Activated CD8-positive, alpha-beta memory T cell treated with anti-CD3 and anti-CD28 coated beads for 48 hours (primary cell): Measurements from ENCODE around the gene DVL3.

Experiments used
- DNase-seq, 3 experiments: peaks; one replicate each; pipeline ENCODE4 v3.0.0-alpha.2; 2020; ENCODE audit warnings: low read depth in 2 of 3, low spot score in 2 of 3

DVL3 gene

DNA sequence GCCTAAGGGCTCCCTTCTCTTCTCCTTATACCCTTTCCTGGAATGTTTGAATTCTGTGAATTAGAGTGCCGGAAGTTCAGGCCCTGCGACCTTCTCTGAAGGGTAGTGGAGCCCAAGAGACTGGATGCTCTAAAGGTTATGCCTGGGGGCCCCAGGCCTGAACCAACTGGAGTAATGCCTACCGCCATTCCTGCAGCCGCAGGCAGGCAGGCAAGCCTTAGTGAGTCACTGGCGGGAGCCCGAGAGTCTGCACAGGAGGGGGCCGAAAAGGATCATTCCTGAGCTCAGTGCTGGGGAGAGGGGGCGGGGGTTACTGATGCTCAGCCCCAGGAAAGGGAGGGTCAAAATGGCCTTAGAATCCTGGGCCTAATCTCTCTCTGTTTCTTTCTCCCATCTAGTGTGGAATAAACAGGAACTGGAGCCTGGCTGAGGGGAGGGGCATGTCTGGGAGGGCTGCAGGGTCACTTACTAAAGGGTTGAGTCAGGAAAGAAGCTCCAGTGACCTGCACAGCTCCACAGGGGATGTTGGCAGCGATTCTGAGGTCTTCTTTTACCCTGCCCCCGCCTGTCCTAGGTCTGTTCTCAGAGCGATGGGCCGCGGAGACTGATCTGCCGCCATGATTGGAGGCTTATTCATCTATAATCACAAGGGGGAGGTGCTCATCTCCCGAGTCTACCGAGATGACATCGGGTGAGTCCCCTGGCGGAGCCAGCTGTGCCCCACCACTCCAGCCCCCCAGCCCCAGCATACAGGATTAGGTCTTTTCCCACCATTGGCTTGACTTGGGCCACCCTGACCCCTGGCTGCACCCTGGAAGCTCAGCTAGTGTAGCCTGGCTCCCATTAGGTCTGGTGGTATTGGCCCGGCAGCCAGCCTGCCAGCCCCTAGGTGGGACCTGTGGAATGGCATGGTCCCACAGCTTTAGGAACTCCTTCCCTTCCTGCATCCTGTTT lies 21.5 kb downstream of the DVL3 start:
- no peak for DNase-seq

DNA sequence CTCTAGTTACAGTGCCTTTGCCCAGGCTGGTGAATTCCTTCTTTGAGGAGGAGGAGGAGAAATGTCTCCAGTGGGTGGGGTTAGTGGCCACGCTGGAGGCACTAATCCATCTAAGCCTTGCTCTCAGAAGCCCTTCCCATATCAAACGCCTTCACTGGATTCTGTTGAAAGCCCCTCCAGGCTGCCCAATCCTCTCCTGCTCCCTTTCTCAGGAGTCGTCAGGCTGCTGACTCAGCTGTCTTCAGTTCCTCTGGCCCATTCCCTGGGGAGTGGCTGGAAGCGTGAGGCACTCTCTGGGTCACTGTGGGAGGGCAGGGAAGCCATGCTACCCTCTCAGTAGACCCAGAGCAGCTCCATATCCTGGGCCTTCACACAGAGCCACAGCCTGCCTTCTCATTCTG lies 22.2 kb downstream of the DVL3 start:
- no peak for DNase-seq

- no peak for DNase-seq
These were observed 22.7 kb downstream of the DVL3 start for GRCh38 chr3:184177767-184178306.

DNA sequence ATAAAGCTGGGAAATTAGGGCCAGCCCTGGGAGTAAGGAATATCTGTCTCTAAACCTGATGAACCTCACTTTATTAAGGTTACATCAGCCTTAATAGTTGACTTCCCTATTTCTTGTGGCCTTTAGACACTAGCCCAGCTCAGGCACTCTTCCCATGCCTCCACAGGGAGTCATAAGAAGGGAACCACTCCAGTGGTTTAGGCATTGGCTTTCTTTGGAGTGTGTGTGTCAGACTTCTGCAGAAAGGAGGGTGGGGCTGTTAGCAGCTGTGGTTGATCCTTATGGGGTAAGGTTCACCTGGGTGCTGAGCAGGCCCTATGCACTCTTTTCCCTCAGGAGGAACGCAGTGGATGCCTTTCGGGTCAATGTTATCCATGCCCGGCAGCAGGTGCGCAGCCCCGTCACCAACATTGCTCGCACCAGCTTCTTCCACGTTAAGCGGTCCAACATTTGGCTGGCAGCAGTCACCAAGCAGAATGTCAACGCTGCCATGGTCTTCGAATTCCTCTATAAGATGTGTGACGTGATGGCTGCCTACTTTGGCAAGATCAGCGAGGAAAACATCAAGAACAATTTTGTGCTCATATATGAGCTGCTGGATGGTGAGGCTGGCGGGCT lies 23.5 kb downstream of the DVL3 start:
- DNase-seq = no peak

DNA sequence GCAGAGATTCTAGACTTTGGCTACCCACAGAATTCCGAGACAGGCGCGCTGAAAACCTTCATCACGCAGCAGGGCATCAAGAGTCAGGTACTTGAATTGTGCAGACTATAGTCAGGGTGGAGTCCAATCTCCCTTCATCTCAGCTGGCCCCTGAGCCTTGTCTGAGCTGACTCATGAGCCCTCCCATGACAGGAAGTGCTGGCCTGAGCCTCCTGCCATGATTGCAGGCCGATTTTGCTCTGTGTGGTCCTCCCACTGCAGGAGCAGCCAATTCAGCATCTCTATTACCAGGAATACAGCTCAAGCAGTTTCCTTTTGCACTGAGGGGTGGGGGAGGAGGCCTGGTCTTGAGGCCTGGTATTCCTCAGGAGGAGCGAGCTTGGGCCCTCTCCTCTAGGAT lies 25.0 kb downstream of the DVL3 start:
- DNase-seq = no peak

DNA sequence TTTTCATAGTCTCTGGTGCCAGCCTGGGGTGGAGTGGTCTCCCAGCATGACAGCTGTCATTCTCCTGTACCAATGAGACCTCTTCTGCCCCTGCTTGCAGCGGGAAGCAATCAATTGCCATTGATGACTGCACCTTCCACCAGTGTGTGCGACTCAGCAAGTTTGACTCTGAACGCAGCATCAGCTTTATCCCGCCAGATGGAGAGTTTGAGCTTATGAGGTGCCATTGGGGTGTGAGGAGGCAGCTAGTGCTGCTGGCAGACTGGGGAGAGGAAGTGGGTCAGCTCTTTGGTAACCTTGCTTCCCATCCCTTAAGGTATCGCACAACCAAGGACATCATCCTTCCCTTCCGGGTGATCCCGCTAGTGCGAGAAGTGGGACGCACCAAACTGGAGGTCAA lies 26.4 kb downstream of the DVL3 start:
- DNase-seq = no peak

DNA sequence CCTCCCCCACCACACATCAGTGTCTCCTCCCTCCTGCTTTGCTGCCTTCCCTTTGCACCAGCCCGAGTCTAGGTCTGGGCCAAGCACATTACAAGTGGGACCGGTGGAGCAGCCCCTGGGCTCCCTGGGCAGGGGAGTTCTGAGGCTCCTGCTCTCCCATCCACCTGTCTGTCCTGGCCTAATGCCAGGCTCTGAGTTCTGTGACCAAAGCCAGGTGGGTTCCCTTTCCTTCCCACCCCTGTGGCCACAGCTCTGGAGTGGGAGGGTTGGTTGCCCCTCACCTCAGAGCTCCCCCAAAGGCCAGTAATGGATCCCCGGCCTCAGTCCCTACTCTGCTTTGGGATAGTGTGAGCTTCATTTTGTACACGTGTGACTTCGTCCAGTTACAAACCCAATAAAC lies 28.5 kb downstream of the DVL3 start:
- DNase-seq = no peak

DNA sequence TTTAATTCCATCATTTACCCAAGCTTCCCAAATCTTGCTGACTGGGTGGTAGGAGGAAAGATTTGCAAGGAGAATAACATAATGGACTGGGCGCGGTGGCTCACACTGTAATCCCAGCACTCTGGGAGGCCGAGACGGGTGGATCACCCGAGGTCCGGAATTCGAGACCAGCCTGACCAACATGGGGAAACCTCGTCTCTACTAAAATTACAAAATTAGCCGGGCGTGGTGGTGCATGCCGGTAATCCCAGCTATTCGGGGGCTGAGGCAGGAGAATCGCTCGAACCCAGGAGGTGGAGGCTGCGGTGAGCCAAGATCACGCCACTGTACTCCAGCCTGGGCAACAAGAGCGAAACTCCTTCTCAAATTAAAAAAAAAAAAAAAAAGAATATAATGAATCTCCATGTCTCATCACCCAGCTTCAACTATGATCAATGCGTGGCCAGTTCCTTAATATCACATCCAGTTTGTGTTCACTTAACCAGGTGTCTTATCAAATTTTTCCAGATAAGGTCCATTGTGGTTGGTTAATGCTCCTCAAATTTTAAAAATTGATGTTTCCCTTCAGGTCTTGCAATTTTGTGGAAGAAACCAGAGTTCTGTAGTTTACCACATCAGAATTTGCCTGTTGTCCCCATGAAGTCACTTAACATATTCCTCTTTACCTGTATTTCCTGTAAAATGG lies 29.5 kb downstream of the DVL3 start:
- no peak for DNase-seq

DNA sequence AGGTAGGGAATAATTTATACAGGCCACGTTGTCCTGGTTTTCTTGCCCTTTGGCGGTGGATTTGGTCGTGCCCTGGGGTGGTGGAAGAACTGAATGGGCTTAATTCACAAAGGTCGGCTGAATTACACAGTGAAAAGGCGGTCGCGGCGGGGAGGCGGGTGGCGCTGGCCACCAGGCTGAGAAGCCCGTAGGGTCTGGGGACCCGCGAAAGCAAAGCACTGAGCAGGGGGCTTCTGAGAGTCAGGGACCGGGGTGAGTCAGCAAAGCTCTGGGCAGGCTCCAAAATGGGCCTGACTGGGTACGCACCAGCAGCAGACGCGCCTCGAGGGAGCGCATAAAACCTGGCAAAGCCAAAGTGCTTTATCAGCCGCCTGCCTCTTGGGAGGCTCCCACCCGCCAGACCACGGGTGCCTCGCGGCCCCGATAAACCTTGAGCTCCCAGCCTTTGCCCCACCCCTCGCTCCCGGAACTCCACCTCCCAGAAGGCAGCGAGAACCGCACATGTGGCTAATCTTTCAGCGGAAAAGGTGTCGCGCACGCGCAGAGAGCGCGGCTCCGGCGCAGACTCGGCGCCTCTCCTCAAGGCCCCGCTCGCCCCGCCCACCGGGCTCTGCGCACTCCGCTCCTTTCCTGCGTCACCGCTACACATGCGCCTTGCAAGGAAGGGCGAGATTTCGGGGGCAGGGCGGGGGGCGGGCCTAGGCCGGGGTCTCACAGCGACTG lies 30.4 kb downstream of the DVL3 start:
- peak; percentile 95 to 100 (median 96) for DNase-seq

DNA sequence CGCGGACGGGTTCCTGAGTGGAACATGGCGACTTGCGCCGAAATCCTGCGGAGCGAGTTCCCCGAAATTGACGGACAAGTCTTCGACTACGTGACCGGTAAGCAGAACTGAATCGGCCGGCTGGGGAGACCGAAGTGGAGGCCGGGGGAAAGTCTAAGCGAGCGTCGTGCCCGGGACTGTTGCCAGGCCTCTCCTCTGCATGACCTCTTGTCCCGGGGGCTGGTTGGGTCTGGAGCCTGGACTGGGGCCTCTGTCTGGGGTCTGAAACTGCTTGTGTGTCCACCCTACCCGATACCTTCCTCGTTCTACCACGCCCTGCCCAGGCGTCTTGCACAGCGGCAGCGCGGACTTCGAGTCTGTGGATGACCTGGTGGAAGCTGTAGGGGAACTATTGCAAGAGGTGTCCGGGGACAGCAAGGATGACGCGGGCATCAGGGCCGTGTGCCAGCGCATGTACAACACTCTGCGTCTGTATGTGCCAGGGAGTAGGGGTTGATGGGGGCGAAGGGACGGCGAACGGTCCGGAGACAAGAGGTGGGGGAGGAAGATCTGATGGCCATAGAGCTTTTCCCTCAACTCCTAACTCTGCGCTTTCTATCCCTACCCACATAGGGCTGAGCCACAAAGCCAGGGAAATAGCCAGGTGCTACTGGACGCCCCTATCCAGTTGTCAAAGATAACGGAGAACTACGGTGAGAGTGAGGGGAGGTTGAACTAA lies 31.2 kb downstream of the DVL3 start, which contains the start of gene ABCF3:
ABCF3 (plus strand) TSS at position 16 of the 718 bp plus-strand sequence; CDS start at position 25, 9 bp downstream.
- DNase-seq = no peak

DNA sequence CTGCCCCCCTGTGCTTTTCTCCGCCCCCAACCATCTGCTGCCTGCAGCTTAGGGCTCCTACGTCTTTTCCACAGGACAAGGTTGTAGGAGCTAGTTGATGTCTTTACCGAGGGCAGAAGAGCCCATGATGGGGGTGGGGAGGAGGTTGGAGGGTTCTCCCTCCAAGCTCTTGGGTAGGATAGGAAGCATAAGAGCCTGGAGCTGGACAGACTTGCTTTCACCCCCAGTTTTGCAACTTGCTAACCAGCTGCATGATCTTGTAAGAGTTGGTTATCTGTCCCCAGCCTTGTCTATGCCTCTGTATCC lies 31.7 kb downstream of the DVL3 start:
- no peak for DNase-seq

DNA sequence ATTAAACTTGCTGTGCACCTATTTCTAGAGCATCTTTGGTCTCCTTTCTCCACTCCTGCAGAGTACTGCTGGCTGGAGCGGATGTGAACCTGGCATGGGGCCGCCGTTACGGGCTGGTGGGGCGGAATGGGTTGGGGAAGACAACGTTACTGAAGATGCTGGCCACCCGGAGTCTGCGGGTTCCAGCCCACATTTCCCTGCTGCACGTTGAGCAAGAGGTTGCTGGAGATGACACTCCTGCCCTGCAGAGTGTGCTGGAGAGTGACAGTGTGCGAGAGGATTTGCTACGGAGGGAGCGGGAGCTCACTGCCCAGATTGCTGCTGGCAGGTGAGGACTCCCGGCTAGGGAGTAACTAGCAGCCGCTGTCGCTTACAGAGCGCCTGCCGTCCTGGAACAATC lies 32.9 kb downstream of the DVL3 start:
- DNase-seq = no peak

DNA sequence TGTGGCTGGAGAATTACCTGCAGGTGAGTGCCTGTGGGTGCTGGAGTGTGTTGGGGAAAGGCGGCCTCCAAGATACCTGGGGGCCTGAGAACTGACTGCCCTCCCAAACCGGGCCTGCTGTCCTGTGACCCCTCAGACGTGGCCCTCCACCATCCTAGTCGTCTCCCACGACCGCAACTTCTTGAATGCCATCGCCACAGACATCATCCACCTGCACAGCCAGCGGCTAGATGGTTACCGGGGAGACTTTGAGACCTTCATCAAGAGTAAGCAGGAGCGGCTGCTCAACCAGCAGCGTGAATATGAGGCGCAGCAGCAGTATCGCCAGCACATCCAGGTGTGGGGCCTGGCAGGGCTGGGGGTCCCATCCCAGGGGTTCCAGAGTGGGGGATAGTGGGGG lies 34.2 kb downstream of the DVL3 start:
- DNase-seq = no peak

- no peak for DNase-seq
These were observed 37.7 kb downstream of the DVL3 start for GRCh38 chr3:184192889-184193288.

DNA sequence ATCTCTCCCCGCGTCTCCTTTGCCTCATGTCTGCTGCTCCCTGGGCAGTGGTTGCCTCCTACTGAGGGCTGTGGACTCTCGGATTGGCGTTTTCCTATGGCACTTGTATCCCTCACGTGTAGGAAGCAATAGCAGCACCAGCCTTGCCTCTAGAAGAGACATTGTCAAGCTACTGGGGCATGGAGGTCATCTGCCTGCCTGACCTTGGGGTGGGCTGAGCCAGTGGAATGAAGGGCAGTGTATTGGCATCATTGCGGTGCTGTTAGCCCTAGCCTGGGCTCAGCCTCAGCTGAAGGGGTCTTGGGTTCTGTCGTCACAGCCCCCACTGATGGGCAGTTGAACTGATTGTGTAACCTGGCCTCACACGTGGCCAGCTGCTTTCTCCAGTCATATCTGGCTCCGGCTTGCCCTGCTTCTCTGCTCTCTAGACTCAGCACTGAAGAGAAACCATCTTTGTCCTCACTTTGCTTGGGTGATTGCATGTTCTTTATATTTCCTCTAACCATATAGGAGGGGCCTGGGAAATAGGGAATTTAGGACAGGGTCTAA lies 38.9 kb downstream of the DVL3 start:
- no peak for DNase-seq

DNA sequence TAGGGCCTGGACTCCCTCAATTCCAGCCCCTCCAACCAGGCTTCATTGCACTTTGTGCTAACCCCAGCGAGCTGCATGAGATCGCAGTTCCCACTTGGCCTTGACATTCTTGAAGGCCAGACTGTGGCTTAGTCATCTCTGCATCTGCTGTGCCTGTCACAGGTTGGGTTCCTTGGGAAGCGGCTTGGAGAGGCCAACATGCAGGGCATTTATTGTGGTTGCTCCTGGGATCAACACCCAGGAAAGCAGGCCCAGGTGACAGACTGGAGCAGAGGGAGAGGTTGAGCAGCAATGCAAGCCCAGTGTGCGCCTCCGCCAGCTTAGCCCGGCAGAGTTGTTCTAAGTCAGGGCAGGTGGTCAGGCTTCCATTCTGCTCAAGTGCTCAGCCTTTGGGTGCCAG lies 41.4 kb downstream of the DVL3 start:
- DNase-seq = no peak

GRCh38 chr3:184198509-184198908 lies 43.3 kb downstream of the DVL3 start:
- DNase-seq = no peak

DNA sequence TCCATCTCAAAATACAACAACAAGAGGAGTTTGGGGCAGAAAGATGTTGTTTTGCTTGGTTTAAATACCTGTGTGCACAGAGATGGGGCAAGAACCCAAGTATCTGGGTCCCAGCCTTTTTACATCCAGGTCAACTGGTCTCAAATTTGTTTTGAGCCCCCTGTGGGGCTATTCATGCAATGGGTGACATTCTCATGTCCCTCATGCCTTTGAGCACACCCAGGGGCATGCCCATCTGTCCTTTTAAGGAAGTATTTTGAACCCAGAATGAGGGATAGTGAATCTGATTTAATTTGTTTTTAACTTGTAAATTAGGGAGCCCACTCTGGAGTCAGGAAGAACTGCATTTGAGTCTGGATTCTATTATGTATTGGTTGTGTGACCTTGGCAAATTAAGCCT lies 45.6 kb downstream of the DVL3 start:
- no peak for DNase-seq

GRCh38 chr3:184203526-184203925 lies 48.3 kb downstream of the DVL3 start:
- no peak for DNase-seq
